IPS-NIHi7 (cell line): Measurements from ENCODE around the gene RRAS2.
"Not testable (repeated sequence)": the region's sequence is repeated elsewhere in the genome, so short reads cannot be mapped to it uniquely, and the experiment has no call there.

Experiments
- DNase-seq: peaks from one replicate; pipeline ENCODE4 v3.0.0; 2012; ENCODE audit warnings: mixed read lengths; ENCODE audit errors: extremely low spot score

RRAS2 gene

DNA sequence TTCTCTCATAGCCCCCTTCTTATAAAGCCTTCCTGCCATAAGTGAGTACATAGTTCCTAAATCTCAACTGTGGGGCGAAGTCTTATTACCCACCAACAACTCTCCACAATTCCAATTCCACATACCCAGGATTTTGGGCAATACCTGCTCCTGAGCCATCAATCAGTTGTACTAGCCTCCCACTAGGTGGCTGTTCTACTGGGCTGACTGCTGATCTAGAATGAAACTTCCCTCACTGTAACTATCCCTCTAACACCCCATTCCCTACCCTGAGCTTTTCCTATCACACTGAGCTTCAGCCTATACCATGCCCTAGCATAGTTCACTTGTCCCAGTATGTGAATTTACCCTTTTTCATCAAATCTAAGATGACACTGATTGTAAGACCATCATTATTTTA lies 52.5 kb downstream of the RRAS2 start:
- peak; percentile 51 for DNase-seq

DNA sequence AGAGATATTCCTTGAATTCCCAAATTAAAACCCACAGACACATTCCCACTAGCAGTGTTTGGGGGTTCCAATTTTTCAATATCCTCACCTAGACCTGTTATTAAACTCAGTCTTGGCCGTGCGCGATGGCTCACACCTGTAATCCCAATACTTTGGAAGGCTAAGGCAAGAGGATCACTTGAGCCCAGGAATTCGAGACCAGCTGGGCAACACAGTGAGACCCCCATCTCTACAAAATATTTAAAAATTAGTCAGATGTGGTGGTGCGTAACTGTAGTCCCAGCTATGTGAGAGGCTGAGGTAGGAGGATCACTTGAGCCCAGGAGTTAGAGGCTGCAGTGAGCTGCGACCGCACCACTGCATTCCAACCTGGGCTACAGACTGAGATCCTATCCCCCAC lies 53.3 kb downstream of the RRAS2 start:
- no peak for DNase-seq

DNA sequence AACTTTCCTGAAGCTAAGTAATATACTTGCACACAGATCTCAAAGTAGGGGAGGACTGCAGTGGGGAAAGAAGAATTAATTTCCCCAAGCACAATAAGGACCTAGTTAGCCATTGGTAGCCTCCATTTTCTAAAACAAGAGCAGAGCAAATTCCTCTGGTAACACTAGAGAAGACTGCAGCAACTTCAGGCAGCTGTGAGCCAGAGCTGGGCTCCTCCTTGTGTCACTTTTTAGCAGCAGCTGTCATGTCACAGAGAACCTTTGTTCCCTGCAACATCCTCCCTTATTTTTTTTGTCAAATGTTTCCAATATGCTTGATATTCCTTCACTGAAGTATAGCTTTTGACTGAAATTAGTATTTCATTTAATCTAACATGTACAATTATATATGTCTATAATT lies 54.4 kb downstream of the RRAS2 start:
- no peak for DNase-seq

DNA sequence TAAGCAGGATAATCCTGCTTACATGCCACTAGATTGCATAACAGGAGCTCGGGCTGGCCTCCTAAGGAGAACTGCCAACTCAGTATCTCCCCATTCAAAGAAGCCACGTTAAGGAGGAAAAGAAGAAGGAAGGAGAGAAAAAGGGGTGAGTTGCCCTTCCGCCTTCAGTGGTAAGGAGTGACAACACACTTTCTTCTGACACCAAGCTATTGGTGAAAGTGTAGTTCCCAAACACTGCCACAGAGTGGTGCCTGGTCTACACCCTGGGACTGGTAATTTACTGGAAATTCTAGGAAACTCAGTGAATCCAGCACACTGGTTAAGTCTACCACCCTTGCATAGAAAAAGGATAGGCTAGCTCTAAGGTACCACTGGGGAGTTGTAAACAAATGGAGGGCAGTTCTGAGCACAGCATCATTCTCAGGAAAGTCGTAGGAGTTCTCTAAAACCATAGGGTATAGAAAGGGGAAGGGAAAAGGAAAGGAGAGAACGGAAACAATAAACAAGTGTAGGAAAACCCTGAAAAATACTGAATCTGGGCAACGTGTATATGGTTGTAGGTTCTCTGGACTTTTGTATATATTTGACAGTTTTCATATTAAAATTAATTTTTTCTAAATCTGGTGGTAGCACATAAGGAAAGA lies 58.2 kb downstream of the RRAS2 start:
- peak; percentile 65 for DNase-seq

DNA sequence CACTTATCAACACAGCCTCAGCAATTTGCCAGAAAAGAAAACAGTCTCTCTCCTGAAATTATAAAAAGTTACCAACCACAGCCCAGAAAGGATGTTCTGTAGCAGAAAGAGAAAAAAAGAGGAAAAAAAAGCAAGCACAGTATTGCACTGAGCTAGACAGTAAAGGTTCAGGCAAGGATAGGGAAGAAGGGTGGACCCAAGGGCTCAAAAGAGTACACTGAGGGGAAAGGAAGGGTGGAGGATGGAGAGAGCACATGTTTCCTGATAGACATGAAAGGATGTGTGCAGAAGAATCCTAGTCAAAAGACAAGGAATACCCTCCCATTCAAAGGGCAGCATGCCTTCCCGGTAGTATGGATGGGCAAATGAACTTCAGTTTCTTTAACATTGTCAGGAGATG lies 59.1 kb downstream of the RRAS2 start:
- DNase-seq = no peak

DNA sequence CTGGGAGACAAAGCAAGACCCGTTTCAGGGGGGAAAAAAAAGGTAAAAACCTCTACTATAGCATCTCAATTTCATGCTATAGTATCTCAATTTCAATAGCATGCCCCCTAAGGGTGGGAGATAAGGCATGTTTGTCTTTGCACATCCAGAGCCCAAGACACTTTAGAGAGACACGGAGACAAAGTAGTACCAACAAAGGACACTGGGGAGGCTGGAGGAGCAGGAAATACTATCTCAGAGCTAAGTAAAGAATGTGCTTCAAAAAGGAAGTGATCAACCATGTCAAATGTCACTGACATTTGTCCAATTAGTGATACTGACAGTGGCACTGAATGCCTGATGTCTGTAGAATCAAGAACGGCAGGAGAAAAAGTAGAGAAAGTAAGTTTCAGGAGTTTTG lies 68.6 kb downstream of the RRAS2 start:
- no peak for DNase-seq

DNA sequence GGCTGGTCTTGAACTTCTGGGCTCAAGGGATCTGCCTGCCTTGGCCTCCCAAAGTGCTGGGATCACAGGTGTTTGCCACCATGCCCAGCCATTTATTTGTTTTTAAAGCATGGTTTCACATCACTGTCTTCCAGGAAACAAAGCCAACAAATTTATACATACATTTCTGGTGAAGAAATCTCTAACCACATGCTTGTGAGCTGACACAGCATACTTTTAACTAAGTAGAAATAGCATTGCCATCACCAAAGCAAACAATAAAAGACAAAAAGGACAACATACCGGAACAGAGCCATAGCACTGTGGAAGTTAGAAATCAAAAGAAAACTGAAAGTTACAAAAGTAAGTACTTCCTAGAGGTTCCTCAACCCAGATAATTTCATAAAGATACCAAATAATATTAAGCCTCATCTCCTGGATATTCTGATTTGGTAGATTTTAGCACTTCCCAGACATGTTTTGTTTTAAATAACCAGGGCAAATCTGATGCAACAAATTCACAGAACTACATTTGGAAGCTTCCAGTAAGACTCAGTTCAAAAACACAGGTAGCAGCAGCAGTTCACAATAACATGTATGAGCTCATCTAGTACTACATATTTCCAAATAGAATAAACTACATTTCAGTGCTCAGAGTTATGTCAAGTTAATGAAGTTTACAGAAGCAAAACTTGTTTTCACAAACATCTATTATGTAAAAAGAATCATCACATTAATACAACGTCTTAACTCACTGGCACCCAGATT lies 70.6 kb downstream of the RRAS2 start:
- no peak for DNase-seq

DNA sequence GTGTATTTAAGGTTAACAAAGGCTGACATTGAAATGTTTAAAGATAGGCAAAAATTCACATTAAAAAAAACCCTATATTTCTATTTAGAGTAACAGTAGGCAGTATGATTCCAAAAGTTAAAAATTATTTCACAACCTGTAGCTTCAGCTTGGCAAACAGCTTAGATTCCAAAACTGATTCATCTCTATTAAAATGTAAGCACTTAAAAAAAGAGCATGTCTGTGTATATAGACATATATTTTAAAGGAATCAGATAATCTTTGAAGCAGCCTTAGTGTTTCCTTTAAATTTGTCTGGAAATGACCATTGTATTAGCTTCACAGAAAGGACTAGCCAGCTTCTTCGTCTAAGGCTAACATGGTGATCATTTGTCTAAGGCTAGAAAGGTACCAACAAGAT lies 80.1 kb downstream of the RRAS2 start:
- DNase-seq = not testable (repeated sequence)

DNA sequence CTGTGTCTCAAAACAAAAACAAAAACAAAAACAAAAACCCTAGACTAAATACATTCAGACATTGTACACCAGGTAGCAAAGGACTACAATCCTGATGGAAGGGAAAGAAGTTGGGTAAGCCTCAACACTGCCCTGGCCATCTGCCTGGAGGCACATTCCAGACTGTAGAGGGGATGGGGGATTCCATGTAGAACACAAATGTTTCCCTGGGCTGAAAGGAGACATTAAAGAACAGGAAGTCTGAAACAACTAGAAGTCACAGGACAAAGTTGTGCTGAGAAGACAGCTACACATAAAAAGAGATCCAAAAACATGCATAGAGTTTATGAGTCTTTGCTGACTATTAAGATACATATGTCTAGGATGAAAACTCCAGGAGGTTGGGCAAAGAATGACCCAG lies 83.9 kb downstream of the RRAS2 start:
- no peak for DNase-seq

DNA sequence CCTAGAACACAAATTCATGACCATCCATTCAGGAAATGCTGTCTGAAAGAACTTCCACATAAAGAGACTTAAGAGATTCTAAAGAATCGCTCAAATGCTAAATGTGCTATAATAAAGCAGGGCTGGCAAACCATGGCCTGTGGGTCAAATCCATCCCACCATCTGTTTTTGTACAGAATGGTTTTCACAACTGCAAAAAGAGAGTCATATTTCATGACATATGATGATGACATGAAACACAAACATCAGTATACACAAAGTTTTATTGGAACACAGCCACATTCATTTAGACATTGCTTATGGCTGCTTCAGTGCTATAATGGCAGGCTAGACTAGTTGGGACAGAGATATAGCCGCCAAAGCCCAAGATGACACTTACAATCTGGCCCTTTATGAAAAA lies 85.1 kb downstream of the RRAS2 start:
- no peak for DNase-seq

DNA sequence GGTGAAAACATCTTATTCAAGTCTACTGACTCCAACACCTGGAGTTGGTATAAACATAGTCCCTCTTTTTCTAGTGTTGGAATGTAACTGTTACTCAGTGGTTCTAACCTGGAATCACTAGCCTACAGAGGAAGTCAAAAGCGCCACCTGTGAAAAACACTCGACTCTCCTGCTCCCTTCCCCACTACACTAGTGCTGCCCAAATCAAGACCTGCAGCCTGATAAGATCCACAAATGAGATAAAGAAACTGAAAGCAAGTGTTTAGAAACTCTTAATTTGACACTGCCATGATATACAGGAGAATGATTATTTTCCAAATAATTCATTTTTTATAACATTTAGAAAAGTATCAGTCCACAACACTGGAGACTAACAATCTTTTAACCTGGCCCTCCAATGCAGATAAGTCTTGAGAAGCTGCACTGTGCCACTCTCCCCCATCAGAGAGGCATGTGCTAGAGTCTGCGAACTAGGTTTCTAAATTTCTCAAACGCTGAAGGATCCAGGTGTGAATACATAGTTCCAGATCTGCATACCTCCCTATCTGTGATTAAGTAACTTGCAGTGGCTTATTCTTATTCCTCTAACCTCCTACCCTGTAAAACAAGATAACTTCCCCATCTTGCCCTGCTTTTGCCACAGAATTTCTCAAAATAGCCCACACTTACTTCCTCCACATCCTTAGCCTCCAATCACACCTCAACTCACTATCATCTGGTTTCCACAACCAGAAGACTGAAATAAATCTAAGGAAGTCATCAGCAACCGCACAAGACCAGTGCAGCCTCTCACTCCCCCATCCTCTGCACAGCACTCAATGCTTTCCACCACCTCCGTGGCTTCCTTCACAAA lies 88.1 kb downstream of the RRAS2 start:
- DNase-seq = no peak

DNA sequence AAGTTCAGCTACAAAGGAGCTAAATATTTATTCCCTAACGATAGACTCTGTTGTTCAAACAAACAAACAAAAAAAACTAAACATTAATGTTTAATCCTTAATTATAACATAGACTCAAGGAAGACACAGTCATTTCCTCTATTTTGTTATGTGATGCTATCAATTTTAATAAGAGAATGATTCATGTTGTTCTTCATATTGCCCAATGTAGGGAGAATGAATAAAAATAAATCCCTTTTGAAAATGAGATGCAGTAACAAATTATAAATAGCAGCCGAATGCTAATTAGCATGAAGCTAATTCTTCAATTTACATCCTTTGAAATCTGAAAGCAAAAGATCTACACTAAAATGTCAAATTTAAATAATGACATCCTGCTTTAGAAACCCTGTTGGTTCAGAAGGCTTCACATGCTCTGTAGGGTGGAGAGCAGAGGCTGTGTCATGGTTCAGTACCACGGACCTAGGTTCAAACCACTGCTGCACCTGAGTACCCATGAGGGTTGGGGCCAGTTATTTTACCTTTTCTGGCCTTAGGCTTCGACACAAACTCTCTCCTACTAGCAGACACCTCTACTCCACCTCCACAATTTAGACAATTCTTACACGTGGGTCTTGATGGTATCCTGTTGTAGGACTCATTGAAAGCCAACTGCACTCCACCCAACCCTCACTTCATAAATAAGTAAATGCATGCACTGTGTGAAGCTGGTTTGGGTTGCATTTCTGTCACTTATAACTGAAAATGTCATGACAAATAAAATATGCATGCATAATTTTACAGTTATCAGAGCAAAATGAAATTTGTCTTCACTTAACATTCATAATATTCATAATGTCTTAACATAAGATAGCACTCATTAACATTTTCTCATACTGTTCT lies 89.0 kb downstream of the RRAS2 start:
- DNase-seq = no peak

DNA sequence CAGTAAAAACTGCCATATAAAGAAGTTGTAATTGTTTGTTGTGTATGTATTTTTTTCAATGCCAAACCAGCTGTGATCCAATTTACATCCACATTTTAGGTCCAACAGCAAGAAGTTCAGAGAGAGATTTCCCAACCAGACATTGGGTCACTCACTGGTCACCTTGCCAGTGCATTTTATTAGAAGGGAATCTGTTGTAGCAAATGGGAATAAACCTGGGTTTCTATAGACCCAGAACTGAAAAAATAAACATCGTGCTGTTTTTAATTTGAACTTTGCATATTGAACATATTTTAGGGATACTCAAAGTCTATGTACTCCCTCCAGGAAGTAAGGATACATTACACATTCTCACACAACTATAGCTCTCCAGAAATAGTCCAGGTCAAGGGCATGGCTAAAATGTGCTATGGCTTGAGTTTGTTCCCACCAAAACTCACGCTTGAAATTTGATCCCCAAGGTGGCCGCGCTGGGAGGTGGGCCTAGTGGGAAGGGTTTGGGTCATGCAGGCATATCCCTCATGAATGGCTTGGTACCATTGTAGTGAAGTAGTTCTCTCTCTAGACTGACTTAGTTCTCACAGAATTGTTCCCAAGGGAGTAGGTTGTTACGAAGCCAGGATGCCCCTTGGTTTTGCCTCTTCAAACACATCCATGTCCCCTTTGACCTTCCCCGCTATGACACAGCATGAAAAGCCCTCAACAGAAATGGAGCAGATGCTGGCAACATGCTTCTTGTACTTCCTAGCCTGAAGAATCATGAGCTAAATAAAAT lies 90.9 kb downstream of the RRAS2 start:
- DNase-seq = no peak

DNA sequence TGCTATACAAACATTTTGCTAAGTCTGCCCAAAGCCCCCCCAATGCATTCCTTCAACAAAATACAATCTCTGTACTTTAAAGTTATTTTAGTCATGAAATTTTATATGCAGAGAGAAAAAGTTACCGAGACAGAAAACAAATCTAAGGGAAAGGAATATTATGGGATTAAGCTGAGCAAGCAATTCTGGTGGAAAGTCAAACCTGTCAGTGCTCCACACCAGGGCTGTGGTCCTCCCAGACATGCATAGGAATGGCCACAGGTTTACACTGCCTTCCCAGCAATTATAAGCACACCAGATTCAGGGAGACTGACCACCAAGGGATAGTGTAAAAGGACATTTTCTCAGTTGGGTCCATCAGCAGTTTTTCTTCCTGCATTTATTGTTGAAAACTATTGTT lies 92.4 kb downstream of the RRAS2 start:
- no peak for DNase-seq

DNA sequence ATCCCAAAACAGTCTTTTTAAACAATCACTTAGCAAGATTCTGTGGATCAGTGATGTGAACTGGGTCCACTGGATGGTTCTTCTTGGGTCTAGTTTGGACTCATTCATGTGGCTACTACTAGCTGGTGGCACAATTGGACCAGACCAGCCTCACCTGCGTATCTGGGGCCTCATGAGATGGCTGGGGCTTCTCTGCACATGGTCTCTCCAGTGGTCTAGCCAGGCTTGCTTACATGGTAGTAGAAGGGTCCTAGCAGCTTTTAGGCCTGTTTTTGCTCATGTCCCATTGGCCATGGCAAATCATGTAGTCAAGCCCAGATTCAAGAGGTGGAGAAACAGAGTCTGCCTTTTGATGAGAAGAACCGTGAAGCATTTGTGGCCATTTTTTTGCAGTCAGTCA lies 94.0 kb downstream of the RRAS2 start:
- no peak for DNase-seq

DNA sequence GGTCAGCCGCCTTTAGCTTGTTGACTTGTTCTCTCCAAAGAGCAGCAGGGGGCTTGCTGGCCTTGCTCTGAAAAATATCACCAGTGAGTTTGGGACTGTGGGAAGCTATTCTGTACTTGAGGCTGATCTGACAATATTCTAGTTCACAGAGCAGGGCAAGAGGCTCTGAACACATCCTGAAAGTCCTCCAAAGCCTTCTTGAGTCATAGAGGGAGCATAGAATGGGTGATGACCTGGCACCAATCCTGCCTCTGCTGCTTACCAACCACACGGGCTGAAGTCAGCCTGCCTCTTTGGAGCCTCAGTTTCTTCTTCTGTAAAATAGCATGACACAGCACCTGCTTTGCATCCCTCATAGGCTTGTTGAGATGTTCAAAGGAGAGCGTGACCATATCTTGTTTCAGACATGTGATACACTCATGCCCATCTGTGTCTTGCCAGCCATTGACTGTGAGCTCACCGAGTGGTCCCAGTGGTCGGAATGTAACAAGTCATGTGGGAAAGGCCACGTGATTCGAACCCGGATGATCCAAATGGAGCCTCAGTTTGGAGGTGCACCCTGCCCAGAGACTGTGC lies 96.6 kb downstream of the RRAS2 start:
- DNase-seq = no peak

DNA sequence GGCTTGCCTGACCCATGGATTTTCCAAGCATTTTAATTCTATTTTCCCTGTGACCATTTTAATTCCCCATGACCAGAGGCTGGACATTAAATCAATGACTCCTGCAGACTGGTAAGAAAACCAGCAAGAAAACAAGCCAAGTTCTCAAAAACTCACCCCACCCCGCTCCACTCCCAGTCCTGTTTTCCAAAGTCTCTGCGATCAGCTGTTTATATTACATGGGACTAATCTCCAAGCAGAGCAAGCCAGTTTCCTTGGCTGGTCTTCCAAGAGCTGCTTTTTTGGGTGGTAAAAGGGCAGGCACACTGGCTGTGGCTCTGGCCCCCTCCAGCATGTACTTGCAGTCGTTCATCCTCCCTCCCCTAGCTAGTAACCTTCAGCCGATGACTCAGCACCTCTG lies 97.9 kb downstream of the RRAS2 start:
- no peak for DNase-seq

DNA sequence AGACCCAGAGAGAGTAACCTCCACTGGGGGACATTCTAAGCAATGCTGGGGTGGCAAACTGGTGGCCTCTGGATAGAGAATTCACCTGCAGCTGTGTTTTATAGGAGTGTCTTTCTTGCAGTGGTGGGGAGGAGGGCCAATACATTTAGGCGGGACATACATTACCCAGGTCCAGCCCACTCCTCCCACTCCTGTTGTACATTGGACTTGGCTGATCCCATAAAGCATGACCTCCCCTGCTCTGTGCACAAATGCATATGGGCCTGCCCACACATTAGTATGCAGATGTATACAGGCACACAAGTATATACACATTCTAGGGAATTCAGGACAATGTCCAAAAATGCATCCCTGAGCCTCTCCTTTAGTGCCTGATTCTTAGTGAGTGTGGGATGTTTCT lies 99.1 kb downstream of the RRAS2 start:
- no peak for DNase-seq

DNA sequence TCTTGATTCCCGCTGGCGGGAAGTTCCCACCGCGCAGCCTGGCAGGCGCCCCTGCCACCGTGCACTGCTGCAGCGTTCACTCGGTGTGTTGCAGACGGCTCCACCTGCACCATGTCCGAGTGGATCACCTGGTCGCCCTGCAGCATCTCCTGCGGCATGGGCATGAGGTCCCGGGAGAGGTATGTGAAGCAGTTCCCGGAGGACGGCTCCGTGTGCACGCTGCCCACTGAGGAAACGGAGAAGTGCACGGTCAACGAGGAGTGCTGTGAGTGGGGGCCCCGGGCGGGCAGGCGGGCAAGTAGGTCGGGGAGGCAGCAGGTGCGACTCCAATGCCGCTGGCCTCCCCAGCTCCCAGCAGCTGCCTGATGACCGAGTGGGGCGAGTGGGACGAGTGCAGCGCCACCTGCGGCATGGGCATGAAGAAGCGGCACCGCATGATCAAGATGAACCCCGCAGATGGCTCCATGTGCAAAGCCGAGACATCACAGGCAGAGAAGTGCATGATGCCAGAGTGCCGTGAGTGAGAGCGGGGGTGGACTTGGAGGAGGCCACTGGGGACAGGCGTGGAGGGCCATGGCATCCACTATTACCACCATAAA lies 99.7 kb downstream of the RRAS2 start:
- no peak for DNase-seq

DNA sequence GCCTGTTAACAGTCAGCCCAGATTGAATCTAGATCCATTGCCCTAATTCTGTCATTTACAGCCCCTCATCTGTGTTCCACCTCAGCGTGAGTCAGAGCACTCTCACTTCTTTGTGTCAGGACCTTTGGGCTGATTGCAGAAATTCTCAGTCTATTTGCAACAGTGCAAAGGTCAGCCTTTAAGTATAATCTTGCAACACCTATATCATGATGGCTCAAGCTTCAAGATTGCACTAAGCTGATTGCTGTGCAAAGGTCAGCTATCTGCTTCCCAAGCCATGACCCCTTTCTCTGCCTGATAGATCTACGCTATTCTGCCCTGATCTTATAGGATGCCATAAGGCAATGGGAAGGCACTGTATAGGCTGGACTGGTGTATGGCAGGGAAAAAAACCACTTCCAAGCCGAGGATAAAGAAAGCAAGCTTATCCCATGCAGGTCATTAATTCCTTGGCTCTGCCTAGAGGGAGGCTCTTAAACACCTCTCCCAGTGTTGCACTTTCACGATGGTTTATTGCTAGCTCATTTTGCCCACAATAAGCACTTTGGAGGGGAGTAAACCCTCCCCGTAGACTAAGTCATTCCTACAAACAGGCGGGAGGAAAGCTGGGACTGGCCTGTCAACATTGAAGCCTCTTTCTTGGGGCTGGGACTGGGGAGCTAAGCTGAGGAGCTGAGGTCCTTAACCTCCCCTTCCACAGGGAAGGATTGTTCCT lies 100.6 kb downstream of the RRAS2 start:
- no peak for DNase-seq
